GM19099 (cell line): ENCODE results near the gene NT5C1B.

ENCODE experiments used
- POLR2A ChIP-seq: IDR thresholded peaks from 3 replicates; pipeline ENCODE4 v1.6.1; 2011; ENCODE audit warnings: low read depth; ENCODE audit not compliant: insufficient read length; ENCODE audit errors: extremely low read depth

Gene NT5C1B

GRCh38 chr2:18589354-18589753, at the start of gene NT5C1B:
Gene NT5C1B, minus strand, starts transcription at chr2:18589569. Its CDS starts 101 bp downstream, at chr2:18589468.
- TF ChIP-seq POLR2A: no peak

GRCh38 chr2:18637196-18637595, 47.8 kb upstream of the NT5C1B start:
- no peak for TF ChIP-seq POLR2A

- no peak for TF ChIP-seq POLR2A
Measured at GRCh38 chr2:18630941-18631340, 41.6 kb upstream of the NT5C1B start.

DNA sequence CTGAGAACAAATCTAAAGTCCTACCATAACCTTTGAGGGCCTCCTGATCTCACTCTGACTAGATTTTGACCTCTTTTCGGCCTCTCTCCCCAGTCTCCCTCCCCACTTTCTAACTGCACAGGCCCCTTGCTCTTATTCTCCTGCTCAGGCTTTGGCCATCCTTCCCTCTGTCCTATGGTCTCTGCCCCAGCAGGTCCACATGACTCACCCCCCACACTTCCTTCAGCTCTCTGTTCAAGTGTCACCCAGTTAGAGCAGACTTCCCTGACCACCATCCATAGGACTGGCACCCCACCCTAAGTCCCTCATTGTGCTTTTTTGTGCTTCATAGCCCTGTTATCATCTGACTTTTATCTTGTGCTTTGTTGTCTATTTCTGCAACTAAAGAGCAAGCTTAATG, 41.2 kb upstream of the NT5C1B start:
- TF ChIP-seq POLR2A: no peak

- TF ChIP-seq POLR2A: no peak
Measured at GRCh38 chr2:18630101-18630500, 40.7 kb upstream of the NT5C1B start.

GRCh38 chr2:18626958-18627650, 37.7 kb upstream of the NT5C1B start:
- TF ChIP-seq POLR2A: no peak

GRCh38 chr2:18626256-18626668, 36.9 kb upstream of the NT5C1B start:
- no peak for TF ChIP-seq POLR2A

GRCh38 chr2:18625563-18625962, 36.2 kb upstream of the NT5C1B start:
- TF ChIP-seq POLR2A: no peak

GRCh38 chr2:18623782-18624181, 34.4 kb upstream of the NT5C1B start:
- no peak for TF ChIP-seq POLR2A

DNA sequence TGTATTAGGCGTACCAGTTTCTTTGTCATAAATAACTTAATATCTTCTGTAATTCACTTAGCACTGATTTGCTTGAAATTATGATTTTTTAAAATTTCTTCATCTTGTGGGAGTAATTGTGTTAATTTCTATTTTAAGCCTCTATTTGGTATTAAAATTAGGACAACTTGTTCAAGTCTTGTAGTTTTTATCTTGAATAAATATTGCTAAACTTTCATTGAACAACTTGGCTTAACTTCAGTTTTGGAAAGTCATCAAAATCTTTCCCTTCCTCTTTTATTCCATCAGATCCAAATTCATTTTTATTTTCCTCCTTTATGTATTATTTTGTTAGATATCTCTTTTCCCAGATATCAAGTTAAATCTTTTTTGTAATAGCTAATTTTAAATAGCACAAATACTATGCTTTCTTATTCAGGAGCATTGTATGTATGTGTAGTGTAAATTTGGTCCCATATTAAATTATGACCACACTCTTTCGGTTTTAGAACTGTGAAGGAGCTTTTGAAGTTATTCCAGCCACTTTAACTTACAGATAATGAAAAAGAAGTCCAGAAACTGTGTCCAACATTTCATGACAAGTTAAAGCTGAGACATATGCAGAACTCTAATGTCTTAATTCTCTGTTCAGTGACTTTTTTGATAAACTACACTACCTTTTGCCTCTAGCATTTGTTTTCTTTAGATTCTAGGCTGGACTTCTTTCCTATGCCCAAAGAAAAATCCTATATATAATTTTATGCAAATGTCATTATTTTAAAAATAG, 31.7 kb upstream of the NT5C1B start:
- TF ChIP-seq POLR2A: no peak

GRCh38 chr2:18619091-18619490, 29.7 kb upstream of the NT5C1B start:
- TF ChIP-seq POLR2A: no peak

DNA sequence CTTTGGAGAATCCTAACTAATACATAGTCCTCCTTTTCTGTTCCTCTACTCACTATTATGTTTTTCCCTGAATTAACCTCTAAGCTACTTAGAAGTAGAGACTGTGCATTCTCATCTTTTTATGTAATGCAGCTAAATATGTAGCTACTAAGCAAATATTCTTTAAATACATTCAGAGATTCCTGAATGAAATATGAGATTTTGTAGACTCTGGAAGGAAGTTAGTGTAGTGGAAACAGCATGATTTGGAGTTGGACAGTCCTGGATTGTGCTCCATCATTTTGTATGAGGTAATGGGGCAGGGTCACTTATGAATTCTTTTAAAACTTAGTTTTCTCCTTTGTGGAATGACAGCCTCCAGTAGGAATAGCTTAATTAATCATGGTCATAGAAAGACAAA, 24.7 kb upstream of the NT5C1B start:
- TF ChIP-seq POLR2A: no peak

- TF ChIP-seq POLR2A: no peak
Measured at GRCh38 chr2:18612133-18612532, 22.8 kb upstream of the NT5C1B start.

GRCh38 chr2:18611604-18612003, 22.2 kb upstream of the NT5C1B start:
- no peak for TF ChIP-seq POLR2A

DNA sequence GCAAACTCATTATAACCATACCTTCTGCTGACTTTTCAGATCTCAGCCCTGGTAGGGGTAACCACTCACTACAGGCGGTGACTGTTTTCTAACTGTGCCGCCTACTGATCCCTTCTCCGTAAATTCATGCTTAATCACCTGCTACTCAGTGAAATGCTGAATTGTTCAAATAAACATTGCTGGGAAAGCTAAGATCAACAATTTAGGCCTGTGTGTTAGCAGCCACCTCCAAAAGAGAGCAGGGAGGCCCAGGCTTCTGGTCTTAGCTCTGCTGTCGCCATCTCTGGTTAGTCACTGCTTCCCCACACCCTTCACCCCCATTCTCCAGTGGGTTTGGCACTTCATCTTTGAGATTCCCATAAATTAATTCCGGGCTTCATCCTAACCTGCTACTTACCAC, 21.8 kb upstream of the NT5C1B start:
- no peak for TF ChIP-seq POLR2A

DNA sequence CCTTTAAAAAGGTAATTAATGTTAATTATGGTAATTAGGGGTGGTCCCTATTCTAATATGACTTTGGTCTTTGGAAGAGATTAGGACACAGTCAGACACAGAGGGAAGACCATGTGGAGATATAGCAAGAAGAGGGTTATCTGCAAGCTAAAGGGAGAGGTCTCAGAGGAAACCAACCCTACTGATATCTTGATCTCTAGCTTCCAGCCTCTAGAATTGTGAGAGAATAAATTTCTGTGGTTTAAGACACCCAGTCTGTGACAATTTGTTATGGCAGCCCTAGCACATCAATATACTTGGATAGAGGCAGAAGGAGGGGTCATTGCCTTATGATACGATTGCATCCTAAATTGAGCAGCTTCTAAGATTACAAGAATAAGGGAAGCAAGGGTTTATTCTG, 21.3 kb upstream of the NT5C1B start:
- TF ChIP-seq POLR2A: no peak

GRCh38 chr2:18610090-18610489, 20.7 kb upstream of the NT5C1B start:
- no peak for TF ChIP-seq POLR2A

- TF ChIP-seq POLR2A: no peak
Measured at GRCh38 chr2:18605115-18605514, 15.7 kb upstream of the NT5C1B start.
